AG09319 (cell line): ENCODE measurements around the gene ESR1.

Experiments used
- DNase-seq: peaks from one replicate; pipeline ENCODE4 v3.0.0-alpha.2; 2010; ENCODE audit warnings: low read depth; ENCODE audit errors: extremely low read depth
- TF ChIP-seq, protein P1 (sequence below): IDR thresholded peaks from 2 replicates; pipeline ENCODE4 v1.5.1; 2011; ENCODE audit warnings: low read depth, mild to moderate bottlenecking, inconsistent platforms, low read length, moderate library complexity

Gene ESR1

DNA sequence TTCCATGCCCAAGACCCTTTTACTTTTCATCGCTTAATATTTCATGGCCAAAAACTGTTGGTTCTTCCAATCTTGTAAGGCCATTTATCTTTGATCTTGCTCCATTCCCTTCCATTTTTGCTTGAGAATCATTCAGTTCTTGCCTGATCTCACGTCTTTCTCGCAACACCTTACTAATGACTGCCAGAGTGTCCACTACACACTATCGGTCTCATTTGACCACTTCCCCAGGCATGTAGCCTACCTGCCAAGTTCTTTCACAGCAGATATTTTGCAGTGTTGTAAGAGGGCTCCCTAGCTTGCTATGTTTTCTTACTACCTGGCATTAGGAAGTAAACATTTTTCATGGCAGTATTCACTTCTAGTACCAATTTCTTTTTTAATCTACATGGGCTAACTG, 248.0 kb downstream of the ESR1 start:
- TF ChIP-seq, protein P1, sequence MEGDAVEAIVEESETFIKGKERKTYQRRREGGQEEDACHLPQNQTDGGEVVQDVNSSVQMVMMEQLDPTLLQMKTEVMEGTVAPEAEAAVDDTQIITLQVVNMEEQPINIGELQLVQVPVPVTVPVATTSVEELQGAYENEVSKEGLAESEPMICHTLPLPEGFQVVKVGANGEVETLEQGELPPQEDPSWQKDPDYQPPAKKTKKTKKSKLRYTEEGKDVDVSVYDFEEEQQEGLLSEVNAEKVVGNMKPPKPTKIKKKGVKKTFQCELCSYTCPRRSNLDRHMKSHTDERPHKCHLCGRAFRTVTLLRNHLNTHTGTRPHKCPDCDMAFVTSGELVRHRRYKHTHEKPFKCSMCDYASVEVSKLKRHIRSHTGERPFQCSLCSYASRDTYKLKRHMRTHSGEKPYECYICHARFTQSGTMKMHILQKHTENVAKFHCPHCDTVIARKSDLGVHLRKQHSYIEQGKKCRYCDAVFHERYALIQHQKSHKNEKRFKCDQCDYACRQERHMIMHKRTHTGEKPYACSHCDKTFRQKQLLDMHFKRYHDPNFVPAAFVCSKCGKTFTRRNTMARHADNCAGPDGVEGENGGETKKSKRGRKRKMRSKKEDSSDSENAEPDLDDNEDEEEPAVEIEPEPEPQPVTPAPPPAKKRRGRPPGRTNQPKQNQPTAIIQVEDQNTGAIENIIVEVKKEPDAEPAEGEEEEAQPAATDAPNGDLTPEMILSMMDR, result no peak
- no peak for DNase-seq

DNA sequence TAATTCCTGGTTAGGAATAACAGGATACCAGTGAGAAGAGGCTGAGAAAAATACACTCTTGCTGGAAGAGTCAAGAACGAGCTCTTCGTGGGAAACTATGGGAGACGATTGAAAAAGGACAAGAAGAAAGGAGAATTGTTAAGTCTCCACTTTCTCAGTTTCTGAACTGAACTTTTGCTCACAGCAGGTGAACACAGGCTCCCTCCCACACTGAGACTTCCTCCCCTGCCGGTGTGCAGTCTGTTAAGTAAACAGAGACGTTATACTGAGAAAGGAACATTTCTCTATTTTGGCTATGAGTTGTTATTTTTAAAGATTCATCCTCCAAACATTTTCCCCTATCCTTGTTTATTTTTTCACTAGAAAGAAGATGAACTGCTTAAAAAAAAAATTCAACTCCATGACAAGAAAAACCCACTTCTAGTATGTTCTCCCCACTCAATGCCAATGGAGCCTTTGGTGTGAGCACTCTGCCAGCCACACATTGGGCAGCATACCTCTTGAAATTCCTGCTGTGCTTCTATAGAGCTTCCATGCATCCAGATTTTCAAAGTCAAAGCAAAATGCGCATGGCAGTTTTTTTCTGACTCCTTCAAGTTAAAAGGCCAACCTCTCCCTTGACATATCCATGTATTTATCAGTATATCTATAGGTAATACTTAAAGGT, 250.5 kb downstream of the ESR1 start:
- DNase-seq, result no peak
- TF ChIP-seq, protein P1, result no peak

DNA sequence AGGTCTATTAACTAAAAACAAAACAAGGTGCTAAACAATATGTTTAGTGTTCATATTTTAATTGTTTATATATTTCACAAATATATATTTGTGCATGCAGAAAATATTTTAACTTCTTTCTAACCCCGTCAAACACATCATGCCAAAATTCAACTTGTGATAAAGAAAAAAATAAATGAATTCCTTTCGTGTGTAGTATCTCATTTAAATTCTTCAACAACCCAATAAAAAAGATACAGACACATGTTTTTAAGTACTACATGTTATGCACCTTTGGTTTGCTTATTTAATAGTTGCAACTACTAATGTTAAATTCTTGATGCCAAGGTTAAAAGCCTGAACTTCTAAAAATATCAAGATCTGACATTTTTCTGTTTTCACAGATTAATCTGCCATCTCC, 252.4 kb downstream of the ESR1 start:
- TF ChIP-seq, protein P1, result no peak
- DNase-seq, result no peak

DNA sequence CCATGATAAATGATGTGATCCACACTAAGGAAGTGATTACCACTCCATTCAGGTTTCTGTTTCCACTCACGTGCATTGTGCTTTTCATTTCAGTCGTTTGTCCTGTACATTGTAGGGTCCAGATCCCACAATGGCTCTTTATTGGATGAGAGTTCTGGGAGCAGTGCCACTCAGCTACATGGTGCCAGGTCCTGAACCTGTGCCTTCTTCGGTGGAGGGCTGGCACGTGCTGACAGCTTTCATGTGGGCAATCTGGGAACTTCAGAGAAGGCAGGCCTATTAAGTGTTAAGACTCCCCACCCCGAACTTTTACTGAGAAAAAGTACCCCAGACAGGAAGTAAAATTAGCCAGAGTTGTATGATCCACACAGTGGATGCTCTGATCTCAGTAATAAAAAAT, 255.0 kb downstream of the ESR1 start:
- TF ChIP-seq, protein P1, result no peak
- no peak for DNase-seq

DNA sequence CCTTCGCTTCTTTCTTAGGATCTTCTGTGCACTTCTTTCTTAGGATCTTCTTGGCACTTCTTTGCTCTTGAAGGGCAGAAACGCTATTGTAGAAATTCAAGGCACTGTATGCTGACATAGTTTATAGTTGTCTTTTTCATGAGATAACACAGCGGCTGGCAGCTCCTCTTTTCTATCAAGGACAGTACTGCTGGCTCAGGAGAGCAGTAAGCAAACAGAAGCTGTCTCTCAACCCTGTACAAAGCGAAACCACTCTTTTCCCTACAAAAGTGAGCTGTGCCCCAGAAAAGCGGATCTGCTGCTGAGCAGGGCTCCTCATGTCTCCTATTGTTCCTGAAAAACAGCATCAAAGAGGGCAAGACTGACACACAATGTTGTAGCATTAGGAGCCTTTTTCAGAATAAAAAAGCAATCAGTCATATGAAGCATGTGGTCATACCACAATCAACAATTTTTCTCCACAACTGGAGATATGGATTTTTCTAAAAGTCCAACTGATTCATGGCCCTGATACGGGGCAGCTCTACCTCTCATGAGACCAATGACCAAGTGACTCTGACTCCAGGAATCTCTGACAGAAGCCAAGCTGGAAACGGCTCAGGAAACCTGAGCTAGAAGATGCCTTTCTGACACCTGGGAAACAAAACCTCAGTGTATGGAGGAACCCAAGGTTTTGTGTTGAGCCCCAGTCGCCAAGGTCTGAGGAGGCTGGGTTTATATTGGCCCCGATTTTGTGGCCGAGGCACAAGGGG, 255.9 kb downstream of the ESR1 start:
- no peak for DNase-seq
- TF ChIP-seq, protein P1, result no peak

DNA sequence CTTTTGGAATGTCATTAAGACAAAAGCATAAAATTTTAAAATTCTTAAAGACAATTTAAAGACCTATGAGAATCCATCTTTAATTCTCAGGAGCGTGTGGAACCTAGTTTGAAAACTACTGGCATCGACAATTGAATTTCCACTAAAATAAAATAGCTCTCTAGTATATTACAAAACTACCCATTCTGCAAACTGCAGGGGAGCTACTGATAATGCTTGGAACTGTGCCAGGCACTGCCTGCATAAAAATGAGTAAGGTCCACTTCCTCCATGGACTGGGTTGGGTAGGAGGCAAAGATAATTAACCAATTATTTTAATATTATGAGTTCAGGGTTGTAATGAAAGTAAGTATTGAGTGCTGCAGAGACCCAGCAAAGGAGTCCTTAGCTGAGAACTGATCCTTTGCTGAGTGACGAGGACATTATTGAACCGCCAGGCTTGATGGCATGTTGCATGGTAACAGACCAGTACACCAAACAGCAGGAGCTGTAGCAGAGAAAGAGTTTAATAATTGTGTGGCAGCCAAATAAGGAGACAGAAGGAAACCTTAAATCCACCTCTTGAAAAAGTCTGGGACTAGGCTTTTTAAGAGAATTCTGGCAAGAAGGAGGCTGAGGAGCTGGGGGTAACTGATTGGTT, 261.3 kb downstream of the ESR1 start:
- no peak for DNase-seq
- TF ChIP-seq, protein P1, result no peak

DNA sequence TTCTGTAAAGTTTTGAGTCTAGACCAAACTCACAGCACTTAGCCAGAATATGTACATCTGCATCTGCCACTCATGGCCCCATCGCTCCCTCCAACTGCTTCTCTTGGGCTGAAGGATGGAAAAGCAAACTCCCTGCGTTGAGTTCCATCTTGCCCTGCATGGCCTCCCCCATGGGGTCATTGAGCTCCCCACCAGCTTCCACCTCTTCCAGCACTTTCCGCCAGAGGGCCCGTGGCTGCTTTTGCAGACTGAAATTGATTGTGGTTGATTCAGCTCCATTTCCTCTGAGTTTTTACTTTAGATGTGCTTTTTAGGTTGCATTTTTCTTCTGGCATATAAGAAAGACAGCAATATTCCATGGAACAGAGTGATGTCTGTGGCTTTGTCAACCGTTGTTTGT, 263.1 kb downstream of the ESR1 start:
- no peak for DNase-seq
- TF ChIP-seq, protein P1, result no peak
